HepG2 (cell line): Measurements from ENCODE around the gene NEDD4L. TPM values are rescaled to one million over a fixed set of nuclear protein-coding genes. Genes with fewer than 3 reads are reported as not detected.
A peak's percentile ranks its signal among the peaks of the same experiment; 100 is the strongest.

Experiments used
- CBX5 ChIP-seq: sonication (generic); formaldehyde crosslinking; IDR thresholded peaks from 2 replicates; pipeline ENCODE4 v1.4.0; 2020; ENCODE audit warnings: missing genetic modification reagents, borderline replicate concordance
- IKZF1 ChIP-seq: fragments of 450-650 bp; IDR thresholded peaks from 2 replicates; pipeline ENCODE4 v1.7.1; 2016
- KDM6A ChIP-seq: IDR thresholded peaks from 2 replicates; pipeline ENCODE4 v1.6.1; 2016; ENCODE audit warnings: low read depth
- KLF16 ChIP-seq, 2 experiments: sonication (generic) in 1 of 2; formaldehyde crosslinking in 1 of 2; IDR thresholded peaks; 2 replicates each; pipeline versions ENCODE4 v1.6.1 to v1.8.0; 2016 to 2023; ENCODE audit warnings: missing genetic modification reagents in 2 of 2, missing compliant biosample characterization in 1 of 2
- LCORL ChIP-seq, 2 experiments: fragments of 450-650 bp in 1 of 2; sonication (generic) in 1 of 2; formaldehyde crosslinking in 1 of 2; IDR thresholded peaks; 2 replicates each; pipeline versions ENCODE4 v1.5.0 to v1.6.1; 2017 to 2020; ENCODE audit warnings: antibody characterized with exemption in 1 of 2, missing genetic modification reagents in 1 of 2
- POLR2G ChIP-seq: fragments of 200-400 bp; formaldehyde crosslinking; IDR thresholded peaks from 2 replicates; pipeline ENCODE4 v1.6.1; 2018; ENCODE audit warnings: mild to moderate bottlenecking, low read depth, low read length, moderate library complexity
- PTBP1 ChIP-seq: fragments of 200-400 bp; formaldehyde crosslinking; IDR thresholded peaks from 2 replicates; pipeline ENCODE4 v1.6.1; 2018; ENCODE audit warnings: low read length, low read depth; ENCODE audit not compliant: poor library complexity, severe bottlenecking
- RCOR2 ChIP-seq: IDR thresholded peaks from 2 replicates; pipeline ENCODE4 v1.6.1; 2016; ENCODE audit warnings: missing biosample characterization, missing genetic modification reagents
- SATB2 ChIP-seq: sonication (generic); formaldehyde crosslinking; IDR thresholded peaks from 2 replicates; pipeline ENCODE4 v1.5.0; 2020; ENCODE audit warnings: missing genetic modification reagents
- ZNF317 ChIP-seq: sonication (generic); formaldehyde crosslinking; IDR thresholded peaks from 2 replicates; pipeline ENCODE4 v1.5.0; 2020; ENCODE audit warnings: mild to moderate bottlenecking, missing genetic modification reagents
- ZNF329 ChIP-seq: sonication (generic); formaldehyde crosslinking; IDR thresholded peaks from 2 replicates; pipeline ENCODE4 v1.9.0; 2021; ENCODE audit warnings: low read depth, mild to moderate bottlenecking, missing genetic modification reagents
- ZNF800 ChIP-seq: sonication (generic); formaldehyde crosslinking; IDR thresholded peaks from 2 replicates; pipeline ENCODE4 v1.4.0; 2020; ENCODE audit warnings: missing genetic modification reagents
- polyA plus RNA-seq, 8 experiments: library from polyadenylated mRNA; depleted of rRNA in 3 of 8; stranded (reverse) in 7 of 8; unstranded in 1 of 8; fragments of >200 nt; fragmentation: Illumina TruSeq in 4 of 8; extraction: Trizol in 4 of 8; gene quantifications; 2 replicates each; pipeline versions ENCODE4 v1.2.1 to v1.2.3, GENCODE V29; 2011 to 2016; ENCODE audit warnings: low read depth in 4 of 8, missing spikeins in 1 of 8, mixed read lengths in 1 of 8; ENCODE audit not compliant: insufficient read depth in 1 of 8
- total RNA-seq, 5 experiments: library from RNA; depleted of rRNA; stranded (reverse); fragments of >200 nt; fragmentation: Illumina TruSeq; extraction: Trizol; gene quantifications; 2 replicates each; pipeline ENCODE4 v1.2.3, GENCODE V29; 2016; ENCODE audit warnings: low read depth in 1 of 5
- TF ChIP-seq, protein P1 (sequence below): sonication (generic); formaldehyde crosslinking; IDR thresholded peaks from 2 replicates; pipeline ENCODE4 v1.5.0; 2020; ENCODE audit warnings: mild to moderate bottlenecking, missing genetic modification reagents
- TF ChIP-seq, protein P2 (sequence below): sonication (generic); formaldehyde crosslinking; conservative IDR thresholded peaks from 2 replicates; pipeline ENCODE4 v1.8.1; 2023; ENCODE audit warnings: missing genetic modification reagents
- TF ChIP-seq, protein P3 (sequence below): sonication (generic); formaldehyde crosslinking; IDR thresholded peaks from 2 replicates; pipeline ENCODE4 v1.5.1; 2020; ENCODE audit warnings: missing genetic modification reagents, mild to moderate bottlenecking, borderline replicate concordance

NEDD4L gene
- total and polyA plus RNA-seq, 2 of the 13 experiments (the other 11 are each of a cell fraction or from before 2014, with no cell fraction given), result 168 to 390 TPM

- TF ChIP-seq, protein P1, sequence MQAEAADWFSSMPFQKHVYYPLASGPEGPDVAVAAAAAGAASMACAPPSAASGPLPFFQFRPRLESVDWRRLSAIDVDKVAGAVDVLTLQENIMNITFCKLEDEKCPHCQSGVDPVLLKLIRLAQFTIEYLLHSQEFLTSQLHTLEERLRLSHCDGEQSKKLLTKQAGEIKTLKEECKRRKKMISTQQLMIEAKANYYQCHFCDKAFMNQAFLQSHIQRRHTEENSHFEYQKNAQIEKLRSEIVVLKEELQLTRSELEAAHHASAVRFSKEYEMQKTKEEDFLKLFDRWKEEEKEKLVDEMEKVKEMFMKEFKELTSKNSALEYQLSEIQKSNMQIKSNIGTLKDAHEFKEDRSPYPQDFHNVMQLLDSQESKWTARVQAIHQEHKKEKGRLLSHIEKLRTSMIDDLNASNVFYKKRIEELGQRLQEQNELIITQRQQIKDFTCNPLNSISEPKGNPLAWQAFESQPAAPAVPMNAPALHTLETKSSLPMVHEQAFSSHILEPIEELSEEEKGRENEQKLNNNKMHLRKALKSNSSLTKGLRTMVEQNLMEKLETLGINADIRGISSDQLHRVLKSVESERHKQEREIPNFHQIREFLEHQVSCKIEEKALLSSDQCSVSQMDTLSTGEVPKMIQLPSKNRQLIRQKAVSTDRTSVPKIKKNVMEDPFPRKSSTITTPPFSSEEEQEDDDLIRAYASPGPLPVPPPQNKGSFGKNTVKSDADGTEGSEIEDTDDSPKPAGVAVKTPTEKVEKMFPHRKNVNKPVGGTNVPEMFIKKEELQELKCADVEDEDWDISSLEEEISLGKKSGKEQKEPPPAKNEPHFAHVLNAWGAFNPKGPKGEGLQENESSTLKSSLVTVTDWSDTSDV (CRISPR knock-in tag), result no peak
- TF ChIP-seq PTBP1 (no peak), ZNF800 (0 out of 2 replicates have a peak, but pooled peaks have one; percentile 37), KDM6A (CRISPR knock-in tag) (no peak), RCOR2 (CRISPR knock-in tag) (0 out of 2 replicates have a peak, but pooled peaks have one; percentile 47), POLR2G (peak; percentile 56), LCORL (IDR thresholded peaks at IDR 0.05) (no peak), LCORL (CRISPR knock-in tag; IDR thresholded peaks at IDR 0.05) (peak; percentile 29; the same call in 1 of the 2 replicates), ZNF317 (CRISPR knock-in tag) (peak; percentile 36; the same call in 1 of the 2 replicates), SATB2 (CRISPR knock-in tag) (peak; percentile 52; the same call in 1 of the 2 replicates), CBX5 (0 out of 2 replicates have a peak, but pooled peaks have one; percentile 19), IKZF1 (no peak), ZNF329 (CRISPR knock-in tag) (no peak), KLF16 (CRISPR knock-in tag; IDR thresholded peaks at IDR 0.05) (peak in 1 of 2 experiments; percentile 45; a peak in 1 of 4 replicates)
- TF ChIP-seq, protein P2, sequence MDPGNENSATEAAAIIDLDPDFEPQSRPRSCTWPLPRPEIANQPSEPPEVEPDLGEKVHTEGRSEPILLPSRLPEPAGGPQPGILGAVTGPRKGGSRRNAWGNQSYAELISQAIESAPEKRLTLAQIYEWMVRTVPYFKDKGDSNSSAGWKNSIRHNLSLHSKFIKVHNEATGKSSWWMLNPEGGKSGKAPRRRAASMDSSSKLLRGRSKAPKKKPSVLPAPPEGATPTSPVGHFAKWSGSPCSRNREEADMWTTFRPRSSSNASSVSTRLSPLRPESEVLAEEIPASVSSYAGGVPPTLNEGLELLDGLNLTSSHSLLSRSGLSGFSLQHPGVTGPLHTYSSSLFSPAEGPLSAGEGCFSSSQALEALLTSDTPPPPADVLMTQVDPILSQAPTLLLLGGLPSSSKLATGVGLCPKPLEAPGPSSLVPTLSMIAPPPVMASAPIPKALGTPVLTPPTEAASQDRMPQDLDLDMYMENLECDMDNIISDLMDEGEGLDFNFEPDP (CRISPR knock-in tag), result no peak
- TF ChIP-seq, protein P3, sequence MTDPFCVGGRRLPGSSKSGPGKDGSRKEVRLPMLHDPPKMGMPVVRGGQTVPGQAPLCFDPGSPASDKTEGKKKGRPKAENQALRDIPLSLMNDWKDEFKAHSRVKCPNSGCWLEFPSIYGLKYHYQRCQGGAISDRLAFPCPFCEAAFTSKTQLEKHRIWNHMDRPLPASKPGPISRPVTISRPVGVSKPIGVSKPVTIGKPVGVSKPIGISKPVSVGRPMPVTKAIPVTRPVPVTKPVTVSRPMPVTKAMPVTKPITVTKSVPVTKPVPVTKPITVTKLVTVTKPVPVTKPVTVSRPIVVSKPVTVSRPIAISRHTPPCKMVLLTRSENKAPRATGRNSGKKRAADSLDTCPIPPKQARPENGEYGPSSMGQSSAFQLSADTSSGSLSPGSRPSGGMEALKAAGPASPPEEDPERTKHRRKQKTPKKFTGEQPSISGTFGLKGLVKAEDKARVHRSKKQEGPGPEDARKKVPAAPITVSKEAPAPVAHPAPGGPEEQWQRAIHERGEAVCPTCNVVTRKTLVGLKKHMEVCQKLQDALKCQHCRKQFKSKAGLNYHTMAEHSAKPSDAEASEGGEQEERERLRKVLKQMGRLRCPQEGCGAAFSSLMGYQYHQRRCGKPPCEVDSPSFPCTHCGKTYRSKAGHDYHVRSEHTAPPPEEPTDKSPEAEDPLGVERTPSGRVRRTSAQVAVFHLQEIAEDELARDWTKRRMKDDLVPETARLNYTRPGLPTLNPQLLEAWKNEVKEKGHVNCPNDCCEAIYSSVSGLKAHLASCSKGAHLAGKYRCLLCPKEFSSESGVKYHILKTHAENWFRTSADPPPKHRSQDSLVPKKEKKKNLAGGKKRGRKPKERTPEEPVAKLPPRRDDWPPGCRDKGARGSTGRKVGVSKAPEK, result no peak
Measured at GRCh38 chr18:58043491-58044369, at the start of gene NEDD4L (continued).
